ENCODE data around the gene RAB30.

GRCh38 chr11:83024270-83024854 lies 47.3 kb downstream of the RAB30 start:
- TF ChIP-seq CTCF (IDR thresholded peaks at IDR 0.05) (no peak), POLR2AphosphoS5 (IDR thresholded peaks at IDR 0.05; ENCODE audit: insufficient read depth in 1 of 2, low read depth in 1 of 2) (no peak), POLR2A (IDR thresholded peaks at IDR 0.05) (no peak)
